K562 (cell line): ENCODE measurements around the gene IFT122.

Experiments used
- GTF2F1 ChIP-seq: IDR thresholded peaks from 2 replicates; pipeline ENCODE4 v1.6.1; 2011; ENCODE audit warnings: low read depth, low read length, improper control_type of control experiment
- MECOM ChIP-seq: fragments of 250-450 bp; sonication (Bioruptor Pico); IDR thresholded peaks from 2 replicates; pipeline ENCODE4 v1.8.0; 2022; ENCODE audit warnings: inconsistent platforms

DNA sequence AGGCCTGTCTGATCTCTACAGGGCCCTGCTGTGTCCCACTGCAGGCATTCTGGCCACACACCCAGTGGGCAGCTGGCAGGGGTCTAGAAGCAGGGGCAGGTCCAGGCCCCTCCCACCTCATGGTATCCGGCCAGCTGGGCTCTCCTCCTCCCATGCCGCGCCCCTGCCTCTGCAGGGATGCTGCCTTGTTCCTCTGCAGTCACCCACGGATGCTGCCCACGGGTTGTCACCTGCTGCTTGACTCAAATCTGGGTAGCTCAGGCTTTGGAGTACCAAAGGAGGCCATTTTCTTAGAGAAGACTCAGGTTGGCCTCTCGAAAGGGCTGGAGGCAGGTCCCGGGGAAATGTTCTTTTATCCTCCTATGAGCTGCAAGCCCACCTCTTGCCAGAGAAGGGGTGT, 36.6 kb upstream of the IFT122 start:
- TF ChIP-seq GTF2F1 (no peak), MECOM (CRISPR knock-in tag) (no peak)
